HG02981 (cell line): Measurements from ENCODE around the gene PITPNM3.
A peak's percentile ranks its signal among the peaks of the same experiment; 100 is the strongest.

Source experiments
- ATAC-seq: cut with Tn5 transposase; IDR thresholded peaks from one replicate; pipeline ENCODE4 v1.9.1; 2021; ENCODE audit warnings: mild to moderate bottlenecking, moderate library complexity; ENCODE audit not compliant: unreplicated experiment

PITPNM3 gene

GRCh38 chr17:6450926-6451832, 105.2 kb downstream of the PITPNM3 start:
- ATAC-seq: no peak

GRCh38 chr17:6449307-6449706, 107.0 kb downstream of the PITPNM3 start:
- ATAC-seq: no peak

GRCh38 chr17:6448473-6448872, 107.9 kb downstream of the PITPNM3 start:
- no peak for ATAC-seq

GRCh38 chr17:6446516-6447100, 109.7 kb downstream of the PITPNM3 start:
- no peak for ATAC-seq

GRCh38 chr17:6444571-6445335, 111.6 kb downstream of the PITPNM3 start:
- ATAC-seq: no peak

GRCh38 chr17:6443692-6444570, 112.4 kb downstream of the PITPNM3 start, which contains the start of gene PIMREG:
TSS of gene PIMREG (plus strand) at chr17:6444455. CDS start at chr17:6445111, 656 bp downstream.
- peak; percentile 78 for ATAC-seq

DNA sequence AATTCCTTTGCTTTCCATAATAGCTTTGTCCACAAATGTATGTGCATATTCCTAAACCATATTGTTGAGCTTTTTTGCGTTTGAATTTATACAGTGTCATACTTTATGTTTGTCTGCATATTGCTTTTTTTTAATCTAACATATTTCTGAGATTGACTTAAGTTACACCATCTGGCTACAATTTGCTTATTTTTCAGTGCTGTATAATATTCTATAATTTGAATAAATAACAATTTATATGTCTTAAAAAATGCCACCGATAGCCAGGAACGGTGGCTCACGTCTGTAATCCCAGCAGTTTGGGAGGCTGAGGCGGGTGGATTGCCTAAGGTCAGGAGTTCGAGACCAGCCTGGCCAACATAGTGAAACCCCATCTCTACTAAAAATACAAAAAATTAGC, 113.6 kb downstream of the PITPNM3 start:
- ATAC-seq: no peak

GRCh38 chr17:6439951-6440350, 116.4 kb downstream of the PITPNM3 start:
- ATAC-seq: no peak

- no peak for ATAC-seq
These were observed 118.4 kb downstream of the PITPNM3 start for GRCh38 chr17:6437956-6438355.

- ATAC-seq: no peak
These were observed 118.9 kb downstream of the PITPNM3 start for GRCh38 chr17:6437466-6437865.

GRCh38 chr17:6435968-6436367, 120.4 kb downstream of the PITPNM3 start:
- no peak for ATAC-seq

GRCh38 chr17:6435051-6435450, 121.3 kb downstream of the PITPNM3 start, which contains the start of gene AIPL1:
TSS of gene AIPL1 (minus strand) at chr17:6435121. CDS start at chr17:6435104, 17 bp downstream.
- ATAC-seq: no peak

DNA sequence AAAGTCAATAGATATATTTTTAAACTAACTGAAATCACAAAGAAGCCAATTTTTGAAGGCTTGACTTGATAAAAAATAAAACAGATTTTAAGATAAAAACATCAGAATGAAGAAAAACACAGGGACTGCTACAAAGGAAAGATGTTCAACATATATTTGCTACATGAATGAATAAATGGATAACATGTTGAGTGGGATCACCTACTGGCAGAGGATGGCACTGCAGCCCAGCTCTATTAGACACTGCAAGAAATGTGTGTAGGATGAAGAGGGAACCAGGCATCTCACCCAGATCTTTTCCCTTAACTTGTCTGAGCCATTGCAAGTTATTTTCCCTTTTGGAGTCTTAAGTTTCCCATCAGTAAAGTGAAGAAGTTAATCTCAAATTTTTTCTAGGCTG, 125.6 kb downstream of the PITPNM3 start:
- no peak for ATAC-seq

GRCh38 chr17:6429266-6429665, 127.1 kb downstream of the PITPNM3 start:
- ATAC-seq: no peak

GRCh38 chr17:6428207-6428965, 128.0 kb downstream of the PITPNM3 start:
- ATAC-seq: no peak

DNA sequence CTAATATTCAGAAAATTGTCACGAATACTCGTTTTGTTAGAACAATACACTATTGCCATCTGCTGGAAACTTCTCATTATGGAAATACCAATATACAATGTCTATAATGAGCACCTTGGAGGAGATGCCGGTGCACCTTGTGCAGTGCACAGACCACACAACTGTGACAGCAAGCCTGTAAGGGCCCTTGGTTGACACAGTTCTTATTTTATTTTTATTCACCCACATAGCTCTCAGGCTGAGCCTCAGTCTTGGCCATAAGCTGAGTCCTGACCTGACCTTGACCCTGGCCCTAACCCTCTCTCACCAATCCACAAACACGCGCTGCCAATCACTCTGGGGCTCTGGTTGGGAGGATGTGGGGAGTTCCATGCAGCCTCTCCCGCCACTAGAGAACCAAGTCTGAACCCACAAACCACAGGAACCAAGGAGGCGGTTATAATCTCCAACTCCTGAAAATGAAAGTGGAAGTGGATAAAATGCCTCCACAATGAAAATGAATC, 129.0 kb downstream of the PITPNM3 start:
- no peak for ATAC-seq

GRCh38 chr17:6426356-6427101, 129.8 kb downstream of the PITPNM3 start:
- no peak for ATAC-seq

GRCh38 chr17:6425407-6425806, 130.9 kb downstream of the PITPNM3 start:
- no peak for ATAC-seq

GRCh38 chr17:6423931-6424330, 132.4 kb downstream of the PITPNM3 start:
- no peak for ATAC-seq
